Neuronal stem cell (in vitro differentiated cells): ENCODE measurements around the gene FPR2.

Experiments used
- DNase-seq: peaks from one replicate; pipeline ENCODE4 v3.0.0-alpha.2; 2013; ENCODE audit warnings: low spot score
- H2AFZ ChIP-seq: one replicate; pipeline ENCODE4 v1.6.1; 2013; ENCODE audit warnings: mild to moderate bottlenecking, low read length, inconsistent platforms
- H2AK5ac ChIP-seq: 2 replicates; pipeline ENCODE4 v1.6.1; 2013; ENCODE audit warnings: low read depth, mild to moderate bottlenecking, inconsistent platforms, low read length, moderate library complexity, mixed read lengths
- H2BK120ac ChIP-seq: 2 replicates; pipeline ENCODE4 v1.6.1; 2013; ENCODE audit warnings: low read depth, mild to moderate bottlenecking, inconsistent platforms, low read length, moderate library complexity, mixed read lengths
- H2BK12ac ChIP-seq: one replicate; pipeline ENCODE4 v1.6.1; 2013; ENCODE audit warnings: low read length, inconsistent platforms
- H2BK15ac ChIP-seq: 2 replicates; pipeline ENCODE4 v1.6.1; 2013; ENCODE audit warnings: mild to moderate bottlenecking, low read length, inconsistent platforms, mixed read lengths
- H2BK5ac ChIP-seq: one replicate; pipeline ENCODE4 v1.6.1; 2013; ENCODE audit warnings: inconsistent platforms, mild to moderate bottlenecking, low read length, moderate library complexity
- H3K14ac ChIP-seq: one replicate; pipeline ENCODE4 v1.6.1; 2013; ENCODE audit warnings: low read length, inconsistent platforms
- H3K18ac ChIP-seq: 2 replicates; pipeline ENCODE4 v1.6.1; 2013; ENCODE audit warnings: low read length, inconsistent platforms
- H3K23ac ChIP-seq: 2 replicates; pipeline ENCODE4 v1.6.1; 2013; ENCODE audit warnings: low read depth, mild to moderate bottlenecking, mixed read lengths, low read length, inconsistent platforms; ENCODE audit not compliant: poor library complexity
- H3K27ac ChIP-seq: replicated peaks from 3 replicates; pipeline ENCODE4 v1.5.1; 2013; ENCODE audit warnings: low read length, inconsistent platforms
- H3K27me3 ChIP-seq, 3 experiments: 2 replicates each; pipeline ENCODE4 v1.6.1; 2013; ENCODE audit warnings: low read length in 3 of 3, mild to moderate bottlenecking in 2 of 3, inconsistent platforms in 1 of 3, low read depth in 1 of 3, mixed read lengths in 1 of 3, moderate library complexity in 1 of 3; ENCODE audit not compliant: control insufficient read depth in 3 of 3, insufficient read depth in 3 of 3
- H3K36me3 ChIP-seq, 2 donors: replicated peaks in 1 of 2; 2 replicates each; pipeline ENCODE4 v1.6.1; 2013; ENCODE audit warnings: low read length in 2 of 2; ENCODE audit not compliant: control insufficient read depth in 2 of 2, insufficient read depth in 2 of 2
- H3K4ac ChIP-seq: 2 replicates; pipeline ENCODE4 v1.6.1; 2013; ENCODE audit warnings: inconsistent platforms, mild to moderate bottlenecking, low read length, moderate library complexity
- H3K4me1 ChIP-seq, 2 donors: 1 replicate in 1 of 2; 2 replicates in 1 of 2; pipeline ENCODE4 v1.6.1; 2013; ENCODE audit warnings: low read length in 2 of 2, low read depth in 1 of 2; ENCODE audit not compliant: control insufficient read depth in 2 of 2, insufficient read depth in 1 of 2
- H3K4me2 ChIP-seq: one replicate; pipeline ENCODE4 v1.6.1; 2013; ENCODE audit warnings: mild to moderate bottlenecking, low read length, inconsistent platforms; ENCODE audit not compliant: insufficient read depth, poor library complexity, severe bottlenecking
- H3K4me3 ChIP-seq, 2 donors: 2 replicates each; pipeline ENCODE4 v1.5.1; 2013; ENCODE audit warnings: low read length in 2 of 2, mild to moderate bottlenecking in 2 of 2, inconsistent platforms in 1 of 2, moderate library complexity in 1 of 2
- H3K79me1 ChIP-seq: one replicate; pipeline ENCODE4 v1.6.1; 2013; ENCODE audit warnings: low read depth, mild to moderate bottlenecking, inconsistent platforms, low read length, moderate library complexity
- H3K9ac ChIP-seq: one replicate; pipeline ENCODE4 v1.6.1; 2013; ENCODE audit warnings: mild to moderate bottlenecking, low read depth, low read length, inconsistent platforms; ENCODE audit not compliant: poor library complexity
- H3K9me3 ChIP-seq, 2 donors: replicated peaks in 1 of 2; 2 replicates each; pipeline versions ENCODE3 to v1.6.1; 2013; ENCODE audit warnings: low read length in 2 of 2, mild to moderate bottlenecking in 2 of 2, inconsistent platforms in 1 of 2, low read depth in 1 of 2, mixed read lengths in 1 of 2, moderate library complexity in 1 of 2; ENCODE audit not compliant: control insufficient read depth in 2 of 2, insufficient read depth in 1 of 2
- H4K8ac ChIP-seq: one replicate; pipeline ENCODE4 v1.6.1; 2013; ENCODE audit warnings: low read depth, mild to moderate bottlenecking, inconsistent platforms, low read length, moderate library complexity
- H4K91ac ChIP-seq: one replicate; pipeline ENCODE4 v1.6.1; 2013; ENCODE audit warnings: low read length, low read depth, mild to moderate bottlenecking, inconsistent platforms; ENCODE audit not compliant: poor library complexity
- WGBS, 2 donors: extraction: QIAGEN DNeasy Blood & Tissue Kit; methylation state at CpG; one replicate each; pipeline ENCODE4 v1.1.7; 2013; ENCODE audit warnings: missing lambda C conversion rate in 2 of 2, mixed read lengths in 1 of 2; ENCODE audit not compliant: insufficient read length in 2 of 2, insufficient replicate concordance in 1 of 2; ENCODE audit errors: extremely low coverage in 2 of 2; 5-methylcytosine and 5-hydroxymethylcytosine counted together

FPR2 gene

GRCh38 chr19:51807111-51807701 is 46.2 kb downstream of the FPR2 start:
- Histone ChIP-seq H3K27me3 (no peaks in the 10 kb centered on the region), H3K79me1 (peaks cover 2% of the 10 kb centered on the region), H2AFZ (peak overlapping the region; percentile 74), H3K14ac (no peak overlapping the region), H3K9me3 (peaks cover 3 to 9% of the 10 kb centered on the region in 2 donors), H2BK12ac (no peak overlapping the region), H4K8ac (no peak overlapping the region), H2AK5ac (no peak overlapping the region), H2BK120ac (no peak overlapping the region), H3K9ac (no peak overlapping the region), H3K36me3 (no peaks in the 10 kb centered on the region), H2BK15ac (no peak overlapping the region), H3K4me3 (peak overlapping the region in 1 of 2 donors; percentile 1), H3K23ac (no peak overlapping the region), H2BK5ac (no peak overlapping the region), H3K27ac (no peak overlapping the region), H4K91ac (no peak overlapping the region), H3K4me1 (peaks cover 0 to 5% of the 10 kb centered on the region in 2 donors), H3K18ac (no peak overlapping the region), H3K4ac (no peak overlapping the region), H3K4me2 (no peak overlapping the region)
- no CpG with 5 or more reads among the region's 6 CpGs for WGBS, 2 donors
- DNase-seq, result no peak

DNA sequence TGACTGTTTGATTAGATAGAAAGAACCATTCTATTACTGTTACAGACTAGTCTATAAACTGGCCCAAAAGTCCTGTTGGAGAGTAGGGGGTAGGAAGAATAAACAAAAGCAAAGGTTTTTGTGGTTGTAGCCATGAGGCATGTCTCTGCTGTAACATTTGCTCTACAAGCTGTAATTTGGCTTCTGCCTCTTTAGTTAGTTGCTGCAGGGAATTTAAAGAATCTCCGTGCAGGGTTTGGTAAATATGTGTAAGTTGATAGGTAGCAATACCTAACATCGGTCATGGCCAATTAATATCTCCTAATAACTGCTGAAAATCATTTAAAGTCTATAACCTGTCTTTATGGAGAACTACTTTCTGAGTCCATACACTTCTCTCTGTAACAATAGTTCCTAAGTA is 46.9 kb downstream of the FPR2 start:
- peaks cover 0 to 2% of the 10 kb centered on the region in 2 donors for H3K36me3 ChIP-seq
- no peak overlapping the region for H3K4me2 ChIP-seq
- H3K9me3 ChIP-seq, result peaks cover 5 to 9% of the 10 kb centered on the region in 2 donors
- H3K14ac ChIP-seq, result no peak overlapping the region
- H2AK5ac ChIP-seq, result no peak overlapping the region
- H3K27me3 ChIP-seq, result no peaks in the 10 kb centered on the region
- no peak overlapping the region for H3K27ac ChIP-seq
- H2AFZ ChIP-seq, result peak overlapping the region; percentile 74
- H3K4ac ChIP-seq, result no peak overlapping the region
- no peak overlapping the region for H3K23ac ChIP-seq
- no peak for DNase-seq
- H4K91ac ChIP-seq, result no peak overlapping the region
- H4K8ac ChIP-seq, result no peak overlapping the region
- no CpG with 5 or more reads among the region's 2 CpGs for WGBS, 2 donors
- H2BK12ac ChIP-seq, result no peak overlapping the region
- H2BK5ac ChIP-seq, result no peak overlapping the region
- no peak overlapping the region for H3K18ac ChIP-seq
- H3K4me1 ChIP-seq, result peaks cover 0 to 5% of the 10 kb centered on the region in 2 donors
- no peak overlapping the region for H3K4me3 ChIP-seq
- H3K9ac ChIP-seq, result no peak overlapping the region
- no peak overlapping the region for H2BK15ac ChIP-seq
- no peak overlapping the region for H2BK120ac ChIP-seq
- H3K79me1 ChIP-seq, result peaks cover 2% of the 10 kb centered on the region

DNA sequence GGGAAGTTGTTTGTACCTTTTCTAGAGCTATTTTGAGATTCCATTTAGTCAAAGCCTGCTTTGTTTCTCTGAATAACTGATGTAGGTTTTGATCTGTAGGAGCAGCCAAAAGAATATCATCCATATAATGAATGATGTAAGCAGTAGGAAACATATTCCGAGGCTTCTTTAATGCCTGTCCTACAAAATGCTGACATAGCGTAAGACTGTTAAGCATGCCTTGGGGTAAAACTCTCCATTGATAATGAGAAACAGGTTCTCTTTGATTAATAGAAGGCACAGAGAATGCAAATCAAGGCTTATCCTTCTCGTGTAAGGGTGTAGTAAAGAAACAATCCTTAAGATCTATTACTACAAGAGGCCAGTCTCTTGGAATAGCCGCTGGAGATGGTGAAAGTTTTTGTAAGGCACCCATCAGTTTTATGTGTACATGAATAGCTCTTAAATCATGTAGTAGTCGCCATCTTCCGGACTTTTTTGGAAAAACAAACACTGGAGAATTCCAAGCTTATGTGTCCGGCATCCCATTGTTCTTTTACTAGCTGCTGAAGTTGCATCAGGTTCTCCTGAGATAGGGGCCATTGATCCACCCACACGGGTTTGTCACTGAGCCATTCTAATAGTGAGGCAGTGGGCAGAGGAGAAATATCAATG is 47.5 kb downstream of the FPR2 start:
- Histone ChIP-seq H4K8ac (no peak overlapping the region), H3K14ac (no peak overlapping the region)
- no CpG with 5 or more reads among the region's 8 CpGs for WGBS, 2 donors

GRCh38 chr19:51809787-51810186 is 48.8 kb downstream of the FPR2 start:
- Histone ChIP-seq H3K14ac (no peak overlapping the region), H3K4me2 (no peak overlapping the region), H3K4me1 (peaks cover 0 to 5% of the 10 kb centered on the region in 2 donors), H4K8ac (no peak overlapping the region), H3K4ac (no peak overlapping the region), H2BK5ac (no peak overlapping the region), H4K91ac (no peak overlapping the region), H2AK5ac (no peak overlapping the region), H3K79me1 (peaks cover 2% of the 10 kb centered on the region), H3K36me3 (peaks cover 0 to 2% of the 10 kb centered on the region in 2 donors), H3K23ac (no peak overlapping the region), H2BK120ac (no peak overlapping the region), H3K4me3 (no peak overlapping the region), H3K9ac (no peak overlapping the region), H3K9me3 (peaks cover 5 to 9% of the 10 kb centered on the region in 2 donors), H2AFZ (no peak overlapping the region), H2BK15ac (no peak overlapping the region), H3K27ac (no peak overlapping the region), H3K18ac (no peak overlapping the region), H3K27me3 (no peaks in the 10 kb centered on the region), H2BK12ac (no peak overlapping the region)
- DNase-seq, result no peak
- no CpG with 5 or more reads among the region's 4 CpGs for WGBS, 2 donors

More for the DNA sequence above, 47.5 kb downstream of the FPR2 start:
- DNase-seq, result no peak
- no peak overlapping the region for H3K27ac ChIP-seq
- no peak overlapping the region for H2BK15ac ChIP-seq
- no peak overlapping the region for H3K4me2 ChIP-seq
- peaks cover 0 to 2% of the 10 kb centered on the region in 2 donors for H3K36me3 ChIP-seq
- peaks cover 0 to 5% of the 10 kb centered on the region in 2 donors for H3K4me1 ChIP-seq
- no peak overlapping the region for H3K4me3 ChIP-seq
- no peak overlapping the region for H3K4ac ChIP-seq
- H2BK12ac ChIP-seq, result no peak overlapping the region
- H2BK5ac ChIP-seq, result no peak overlapping the region
- no peak overlapping the region for H4K91ac ChIP-seq
- no peak overlapping the region for H2AK5ac ChIP-seq
- H3K79me1 ChIP-seq, result peaks cover 2% of the 10 kb centered on the region
- no peak overlapping the region for H3K9ac ChIP-seq
- H3K23ac ChIP-seq, result no peak overlapping the region
- H3K18ac ChIP-seq, result no peak overlapping the region
- no peak overlapping the region for H2AFZ ChIP-seq
- H3K27me3 ChIP-seq, result no peaks in the 10 kb centered on the region
- peaks cover 5 to 9% of the 10 kb centered on the region in 2 donors for H3K9me3 ChIP-seq
- no peak overlapping the region for H2BK120ac ChIP-seq
